GM23248 (cell line): ENCODE data around the gene HSBP1L1.

Source experiments
- EZH2 ChIP-seq: fragments of 200-600 bp; sonication (generic); IDR thresholded peaks from 2 replicates; pipeline ENCODE4 v1.6.1; 2018; ENCODE audit warnings: antibody characterized with exemption, mild to moderate bottlenecking; ENCODE audit not compliant: insufficient read depth, poor library complexity, severe bottlenecking
- EZH2phosphoT487 ChIP-seq: fragments of 200-600 bp; sonication (generic); IDR thresholded peaks from 2 replicates; pipeline ENCODE4 v1.6.1; 2018; ENCODE audit warnings: antibody characterized with exemption, moderate library complexity, mild to moderate bottlenecking, low read depth; ENCODE audit not compliant: insufficient read depth

DNA sequence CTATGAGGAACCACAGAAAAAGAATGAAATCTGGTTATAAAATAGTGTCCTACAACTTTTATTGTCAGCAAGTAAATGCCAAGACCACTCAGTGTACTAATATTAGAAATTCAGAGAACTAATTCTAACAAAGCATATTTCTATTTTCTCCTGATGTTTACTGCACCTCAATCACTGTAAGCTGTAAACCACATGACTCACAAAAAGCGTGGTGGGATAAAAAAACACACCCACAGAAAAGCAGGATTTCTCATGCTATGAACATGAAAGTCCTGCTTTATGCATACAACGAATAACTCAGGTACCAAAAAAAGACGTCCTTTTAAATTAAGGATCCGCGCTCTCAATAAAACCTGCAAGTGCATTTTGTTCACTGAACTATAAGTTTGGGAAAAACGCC is 23.1 kb downstream of the HSBP1L1 start:
- no peak for TF ChIP-seq EZH2
- no peak for TF ChIP-seq EZH2phosphoT487
